IMR-90 (cell line): Measurements from ENCODE around the gene UNC93A. TPM values are rescaled to one million over a fixed set of nuclear protein-coding genes. Genes with fewer than 3 reads are reported as not detected.

ENCODE experiments used
- ATAC-seq: fragments of 200-7000 bp; cut with Tn5 transposase; 2 replicates; pipeline ENCODE4 v1.9.1; 2020; ENCODE audit warnings: low read depth, mild to moderate bottlenecking, moderate library complexity
- BruUV-seq: library from RNA; stranded (reverse); fragments of 400-500 nt; replicated peaks from 2 replicates; lab custom pipeline; 2021; lab: Mats Ljungman, UMichigan
- CTCF ChIA-PET: fragments of 300-600 bp; formaldehyde crosslinking; extraction: SDS; loops from one replicate; lab custom pipeline; 2021; ENCODE audit warnings: antibody characterized with exemption; lab: Yijun Ruan, JAX
- POLR2A ChIA-PET: fragments of 300-600 bp; sonication (Branson Sonifier 250); formaldehyde crosslinking; loops from one replicate; lab custom pipeline; 2022; ENCODE audit warnings: antibody characterized with exemption; ENCODE audit not compliant: unreplicated experiment; lab: Charles Lee
- DNase-seq: peaks from one replicate; pipeline ENCODE4 v3.0.0; 2013
- H2AFZ ChIP-seq: replicated peaks from 2 replicates; pipeline ENCODE3; 2013; ENCODE audit warnings: low read length, mild to moderate bottlenecking; ENCODE audit not compliant: poor library complexity
- H2AK5ac ChIP-seq: 2 replicates; pipeline ENCODE4 v1.6.1; 2013; ENCODE audit warnings: low read depth, low read length, inconsistent platforms
- H2AK9ac ChIP-seq: replicated peaks from 2 replicates; pipeline ENCODE3; 2013; ENCODE audit warnings: mild to moderate bottlenecking, low read depth, low read length, moderate library complexity; ENCODE audit not compliant: poor library complexity
- H2BK120ac ChIP-seq: 2 replicates; pipeline ENCODE4 v1.6.1; 2013; ENCODE audit warnings: low read depth, low read length, inconsistent platforms
- H2BK15ac ChIP-seq: 3 replicates; pipeline ENCODE4 v1.6.1; 2013; ENCODE audit warnings: low read depth, low read length, inconsistent platforms
- H2BK20ac ChIP-seq: 2 replicates; pipeline ENCODE4 v1.6.1; 2013; ENCODE audit warnings: low read depth, mild to moderate bottlenecking, inconsistent platforms, low read length, moderate library complexity
- H2BK5ac ChIP-seq: 2 replicates; pipeline ENCODE4 v1.6.1; 2013; ENCODE audit warnings: mild to moderate bottlenecking, low read depth, low read length, inconsistent platforms; ENCODE audit not compliant: poor library complexity, severe bottlenecking
- H3K14ac ChIP-seq: replicated peaks from 2 replicates; pipeline ENCODE4 v1.6.1; 2013; ENCODE audit warnings: low read depth, low read length, inconsistent platforms
- H3K18ac ChIP-seq: 2 replicates; pipeline ENCODE4 v1.6.1; 2013; ENCODE audit warnings: low read depth, low read length, control low read depth
- H3K23ac ChIP-seq: 2 replicates; pipeline ENCODE4 v1.6.1; 2013; ENCODE audit warnings: low read depth, low read length, inconsistent platforms
- H3K27ac ChIP-seq: 2 replicates; pipeline ENCODE4 v1.5.1; 2013; ENCODE audit warnings: mild to moderate bottlenecking, control low read depth, low read length; ENCODE audit not compliant: insufficient read depth
- H3K27me3 ChIP-seq: 2 replicates; pipeline ENCODE4 v1.6.1; 2013; ENCODE audit warnings: low read length; ENCODE audit not compliant: control insufficient read depth, insufficient read depth
- H3K36me3 ChIP-seq: 2 replicates; pipeline ENCODE4 v1.6.1; 2013; ENCODE audit warnings: low read length, mixed read lengths; ENCODE audit not compliant: control insufficient read depth, insufficient read depth
- H3K4ac ChIP-seq: 2 replicates; pipeline ENCODE4 v1.6.1; 2013; ENCODE audit warnings: low read depth, low read length, inconsistent platforms
- H3K4me1 ChIP-seq: 2 replicates; pipeline ENCODE4 v1.6.1; 2013; ENCODE audit warnings: low read length, mixed read lengths; ENCODE audit not compliant: control insufficient read depth, insufficient read depth
- H3K4me2 ChIP-seq: 2 replicates; pipeline ENCODE4 v1.6.1; 2013; ENCODE audit warnings: low read depth, mild to moderate bottlenecking, control low read depth, low read length, moderate library complexity
- H3K4me3 ChIP-seq: 2 replicates; pipeline ENCODE4 v1.5.1; 2013; ENCODE audit warnings: low read depth, mild to moderate bottlenecking, control low read depth, low read length, moderate library complexity; ENCODE audit not compliant: insufficient read depth
- H3K56ac ChIP-seq: 2 replicates; pipeline ENCODE4 v1.6.1; 2013; ENCODE audit warnings: low read length, inconsistent platforms; ENCODE audit not compliant: insufficient read depth; ENCODE audit errors: extremely low read depth
- H3K79me1 ChIP-seq, 2 experiments: 2 replicates each; pipeline ENCODE4 v1.6.1; 2013; ENCODE audit warnings: low read length in 2 of 2, inconsistent platforms in 1 of 2, low read depth in 1 of 2
- H3K9ac ChIP-seq: 2 replicates; pipeline ENCODE4 v1.6.1; 2013; ENCODE audit warnings: low read depth, low read length, control low read depth
- H3K9me1 ChIP-seq: 2 replicates; pipeline ENCODE4 v1.6.1; 2013; ENCODE audit warnings: low read length, inconsistent platforms; ENCODE audit not compliant: insufficient read depth
- H3K9me3 ChIP-seq: 2 replicates; pipeline ENCODE4 v1.6.1; 2013; ENCODE audit warnings: low read length; ENCODE audit not compliant: control insufficient read depth, insufficient read depth
- H4K20me1 ChIP-seq: 2 replicates; pipeline ENCODE4 v1.6.1; 2013; ENCODE audit warnings: low read length, inconsistent platforms; ENCODE audit not compliant: insufficient read depth
- H4K5ac ChIP-seq: 2 replicates; pipeline ENCODE4 v1.6.1; 2013; ENCODE audit warnings: mild to moderate bottlenecking, low read depth, low read length, control low read depth
- H4K8ac ChIP-seq, 2 experiments: 2 replicates each; pipeline ENCODE4 v1.6.1; 2013; ENCODE audit warnings: low read depth in 2 of 2, low read length in 2 of 2, control low read depth in 1 of 2, inconsistent platforms in 1 of 2
- H4K91ac ChIP-seq: 2 replicates; pipeline ENCODE4 v1.6.1; 2013; ENCODE audit warnings: low read depth, low read length, inconsistent platforms; ENCODE audit not compliant: insufficient read depth
- BHLHE40 ChIP-seq: fragments of 150-350 bp; IDR thresholded peaks from 2 replicates; pipeline ENCODE4 v1.6.1; 2016; ENCODE audit warnings: mild to moderate bottlenecking, low read depth, low read length
- CEBPB ChIP-seq: IDR thresholded peaks from 2 replicates; pipeline ENCODE4 v1.6.1; 2012; ENCODE audit warnings: low read depth, low read length, improper control_type of control experiment
- ELK1 ChIP-seq: fragments of 150-350 bp; IDR thresholded peaks from 2 replicates; pipeline ENCODE4 v1.6.1; 2016; ENCODE audit warnings: low read depth, mild to moderate bottlenecking, low read length, moderate library complexity, borderline replicate concordance
- FOS ChIP-seq: fragments of 150-350 bp; IDR thresholded peaks from 2 replicates; pipeline ENCODE4 v1.6.1; 2016; ENCODE audit warnings: low read depth, low read length
- MAFK ChIP-seq: IDR thresholded peaks from 2 replicates; pipeline ENCODE4 v1.6.1; 2012; ENCODE audit warnings: low read depth, low read length, improper control_type of control experiment
- MAZ ChIP-seq: IDR thresholded peaks from 2 replicates; pipeline ENCODE4 v1.6.1; 2012; ENCODE audit warnings: low read depth, mild to moderate bottlenecking, low read length, improper control_type of control experiment, moderate library complexity, borderline replicate concordance
- MXI1 ChIP-seq: IDR thresholded peaks from 2 replicates; pipeline ENCODE4 v1.6.1; 2012; ENCODE audit warnings: low read depth, mild to moderate bottlenecking, low read length, moderate library complexity, borderline replicate concordance
- NFE2L2 ChIP-seq: fragments of 150-350 bp; IDR thresholded peaks from 2 replicates; pipeline ENCODE4 v1.6.1; 2016; ENCODE audit warnings: low read depth, mild to moderate bottlenecking, low read length
- POLR2A ChIP-seq: IDR thresholded peaks from 2 replicates; pipeline ENCODE4 v1.6.1; 2012; ENCODE audit warnings: mild to moderate bottlenecking, low read depth, low read length
- RAD21 ChIP-seq: IDR thresholded peaks from 2 replicates; pipeline ENCODE4 v1.6.1; 2012; ENCODE audit warnings: low read length, improper control_type of control experiment
- RCOR1 ChIP-seq: IDR thresholded peaks from 2 replicates; pipeline ENCODE4 v1.6.1; 2012; ENCODE audit warnings: mild to moderate bottlenecking, low read length, improper control_type of control experiment; ENCODE audit not compliant: insufficient replicate concordance
- SMC3 ChIP-seq: fragments of 150-350 bp; IDR thresholded peaks from 2 replicates; pipeline ENCODE4 v1.6.1; 2016; ENCODE audit warnings: low read depth, mild to moderate bottlenecking, antibody characterized with exemption, low read length, moderate library complexity
- USF2 ChIP-seq: fragments of 150-350 bp; IDR thresholded peaks from 2 replicates; pipeline ENCODE4 v1.6.1; 2017; ENCODE audit warnings: mild to moderate bottlenecking, antibody characterized with exemption, low read length, low read depth
- WGBS, 2 experiments: methylation state at CpG; one replicate each; pipeline versions ENCODE4 v1.1.5 to v1.1.7; 2013; ENCODE audit warnings: missing lambda C conversion rate in 2 of 2; ENCODE audit not compliant: insufficient read length in 1 of 2; ENCODE audit errors: extremely low coverage in 2 of 2; 5-methylcytosine and 5-hydroxymethylcytosine counted together
- dilution Hi-C: fragments of 300-500 bp; cut with HindIII; formaldehyde crosslinking; loops from one replicate; pipeline ENCODE4 v1.14.3; 2018; ENCODE audit warnings: low sequenced_read_pairs; ENCODE audit not compliant: unreplicated experiment
- in situ Hi-C: fragments of 300-500 bp; cut with MboI; formaldehyde crosslinking; loops from 3 replicates; pipeline ENCODE4 v1.14.3; 2019; ENCODE audit warnings: low sequenced_read_pairs, inconsistent platforms, mixed read lengths
- intact Hi-C: fragments of 100-400 bp; cut with micrococcal nuclease; formaldehyde crosslinking; loops from 2 replicates; pipeline ENCODE4 v1.10.0; 2022
- polyA plus RNA-seq, 3 experiments: library from polyadenylated mRNA; depleted of rRNA; stranded (reverse); fragments of >200 nt; gene quantifications; 2 replicates each; pipeline ENCODE4 v1.2.3, GENCODE V29; 2012; ENCODE audit warnings: low replicate concordance in 1 of 3
- total RNA-seq: library from RNA; depleted of rRNA; stranded (reverse); fragments of >200 nt; gene quantifications from 2 replicates; pipeline ENCODE4 v1.2.3, GENCODE V29; 2012

The UNC93A gene
- total and polyA plus RNA-seq, 2 of the 4 experiments (the other 2 are of a cell fraction), result not detected

GRCh38 chr6:167296293-167296690 is 5.2 kb downstream of the UNC93A start:
- TF ChIP-seq RCOR1, result no peak
- no peak for TF ChIP-seq RAD21
- TF ChIP-seq FOS, result no peak
- TF ChIP-seq NFE2L2, result no peak
- no peak for TF ChIP-seq SMC3
- TF ChIP-seq MAZ, result no peak
- TF ChIP-seq POLR2A, result no peak
- no peak for TF ChIP-seq MXI1
- no peak for TF ChIP-seq BHLHE40
- TF ChIP-seq USF2, result no peak
- no peak for TF ChIP-seq CEBPB
- TF ChIP-seq ELK1, result no peak
- no peak for TF ChIP-seq MAFK
- no peak overlapping the region for H3K23ac ChIP-seq
- H2BK120ac ChIP-seq, result no peak overlapping the region
- no peak overlapping the region for H4K5ac ChIP-seq
- no peaks in the 10 kb centered on the region for H3K79me1 ChIP-seq
- ATAC-seq, result no peak
- CTCF ChIA-PET, result no interaction called here
- H3K4me3 ChIP-seq, result no peak overlapping the region
- H2BK20ac ChIP-seq, result no peak overlapping the region
- no peak overlapping the region for H2AFZ ChIP-seq
- in situ Hi-C loops (no loop called here), intact Hi-C loops (no loop called here), dilution Hi-C loops (no loop called here)
- no peak overlapping the region for H2BK15ac ChIP-seq
- no peak overlapping the region for H3K27ac ChIP-seq
- no peak overlapping the region for H3K18ac ChIP-seq
- no peak overlapping the region for H3K9ac ChIP-seq
- POLR2A ChIA-PET, result no interaction called here
- H2AK9ac ChIP-seq, result no peak overlapping the region
- H4K20me1 ChIP-seq, result no peaks in the 10 kb centered on the region
- no peaks in the 10 kb centered on the region for H3K4me1 ChIP-seq
- 83% methylated on average over 1 of the region's 5 CpGs; no CpG with 5 or more reads in 1 of the 2 experiments for WGBS, 2 experiments
- H3K14ac ChIP-seq, result no peak overlapping the region
- no peak overlapping the region for H3K56ac ChIP-seq
- no peaks in the 10 kb centered on the region for H3K9me1 ChIP-seq
- DNase-seq, result no peak
- no peak overlapping the region for H4K91ac ChIP-seq
- no peak overlapping the region for H2BK5ac ChIP-seq
- H4K8ac ChIP-seq, result no peak overlapping the region
- peaks cover 49% of the 10 kb centered on the region for H3K9me3 ChIP-seq
- H3K4me2 ChIP-seq, result no peak overlapping the region
- H3K27me3 ChIP-seq, result no peaks in the 10 kb centered on the region
- no peak overlapping the region for H2AK5ac ChIP-seq
- no TSS peak for BruUV-seq
- no peak overlapping the region for H3K4ac ChIP-seq
- H3K36me3 ChIP-seq, result no peaks in the 10 kb centered on the region
